Vagina (tissue), 2 donors: ENCODE results near the gene GALNT4.

Source experiments
- POLR2A ChIP-seq, 2 donors: fragments of 450-650 bp; IDR thresholded peaks; one replicate each; pipeline ENCODE4 v1.6.1; 2017; ENCODE audit warnings: antibody characterized with exemption in 2 of 2, mild to moderate bottlenecking in 2 of 2, moderate library complexity in 2 of 2
- POLR2AphosphoS5 ChIP-seq, 2 donors: sonication (generic); formaldehyde crosslinking; IDR thresholded peaks; one replicate each; pipeline ENCODE4 v1.9.0; 2017; ENCODE audit warnings: antibody characterized with exemption in 2 of 2, mild to moderate bottlenecking in 2 of 2, low read depth in 1 of 2; ENCODE audit not compliant: insufficient read depth in 1 of 2
- TF ChIP-seq, protein P1 (sequence below), 3 experiments: fragments of 450-650 bp in 2 of 3; fragments of 200-600 bp in 1 of 3; sonication (generic) in 1 of 3; IDR thresholded peaks; one replicate each; pipeline ENCODE4 v1.5.1; 2017 to 2019; ENCODE audit warnings: antibody characterized with exemption in 3 of 3, mild to moderate bottlenecking in 2 of 3, moderate library complexity in 2 of 3

- TF ChIP-seq, protein P1, sequence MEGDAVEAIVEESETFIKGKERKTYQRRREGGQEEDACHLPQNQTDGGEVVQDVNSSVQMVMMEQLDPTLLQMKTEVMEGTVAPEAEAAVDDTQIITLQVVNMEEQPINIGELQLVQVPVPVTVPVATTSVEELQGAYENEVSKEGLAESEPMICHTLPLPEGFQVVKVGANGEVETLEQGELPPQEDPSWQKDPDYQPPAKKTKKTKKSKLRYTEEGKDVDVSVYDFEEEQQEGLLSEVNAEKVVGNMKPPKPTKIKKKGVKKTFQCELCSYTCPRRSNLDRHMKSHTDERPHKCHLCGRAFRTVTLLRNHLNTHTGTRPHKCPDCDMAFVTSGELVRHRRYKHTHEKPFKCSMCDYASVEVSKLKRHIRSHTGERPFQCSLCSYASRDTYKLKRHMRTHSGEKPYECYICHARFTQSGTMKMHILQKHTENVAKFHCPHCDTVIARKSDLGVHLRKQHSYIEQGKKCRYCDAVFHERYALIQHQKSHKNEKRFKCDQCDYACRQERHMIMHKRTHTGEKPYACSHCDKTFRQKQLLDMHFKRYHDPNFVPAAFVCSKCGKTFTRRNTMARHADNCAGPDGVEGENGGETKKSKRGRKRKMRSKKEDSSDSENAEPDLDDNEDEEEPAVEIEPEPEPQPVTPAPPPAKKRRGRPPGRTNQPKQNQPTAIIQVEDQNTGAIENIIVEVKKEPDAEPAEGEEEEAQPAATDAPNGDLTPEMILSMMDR (IDR thresholded peaks at IDR 0.05): no peak
- no peak for TF ChIP-seq POLR2A (IDR thresholded peaks at IDR 0.05)
- no peak for TF ChIP-seq POLR2AphosphoS5 (IDR thresholded peaks at IDR 0.05; ENCODE audit: insufficient read depth in 1 of 2, low read depth in 1 of 2)
Measured at GRCh38 chr12:89475203-89475990, 49.2 kb downstream of the GALNT4 start.
